Endothelial cell (in vitro differentiated cells): ENCODE results near the gene TEAD1. TPM values are rescaled to one million over a fixed set of nuclear protein-coding genes. Genes with fewer than 3 reads are reported as not detected.

Experiments
- DNase-seq: peaks from one replicate; pipeline ENCODE4 v3.0.0; 2021; ENCODE audit warnings: low spot score
- H3K27ac Mint-ChIP-seq: one replicate; pipeline ENCODE4 v1.8.0; 2021; ENCODE audit warnings: mixed read lengths, inconsistent platforms; ENCODE audit not compliant: unreplicated experiment
- H3K27me3 Mint-ChIP-seq: one replicate; pipeline ENCODE4 v1.8.0; 2021; ENCODE audit warnings: mild to moderate bottlenecking, moderate library complexity, mixed read lengths, inconsistent platforms; ENCODE audit not compliant: unreplicated experiment
- H3K36me3 Mint-ChIP-seq: one replicate; pipeline ENCODE4 v1.8.0; 2021; ENCODE audit warnings: mild to moderate bottlenecking, low read depth, mixed read lengths, inconsistent platforms; ENCODE audit not compliant: unreplicated experiment
- H3K4me1 Mint-ChIP-seq: one replicate; pipeline ENCODE4 v1.8.0; 2021; ENCODE audit warnings: mild to moderate bottlenecking, mixed read lengths, inconsistent platforms; ENCODE audit not compliant: unreplicated experiment
- H3K4me3 Mint-ChIP-seq: one replicate; pipeline ENCODE4 v1.8.0; 2021; ENCODE audit warnings: mild to moderate bottlenecking, mixed read lengths, inconsistent platforms; ENCODE audit not compliant: unreplicated experiment
- H3K9me3 Mint-ChIP-seq: one replicate; pipeline ENCODE4 v1.8.0; 2021; ENCODE audit warnings: mixed read lengths, inconsistent platforms; ENCODE audit not compliant: unreplicated experiment
- CTCF ChIP-seq: fragments of 200-600 bp; sonication (generic); IDR thresholded peaks from one replicate; pipeline ENCODE4 v1.5.0; 2021; ENCODE audit warnings: antibody characterized with exemption; ENCODE audit not compliant: unreplicated experiment
- total RNA-seq: library from RNA; stranded (reverse); fragmentation: NEBNext Ultra II Directional; extraction: Animal tissue kit (Norgen Biotek cat#: 25700); gene quantifications from one replicate; pipeline ENCODE4 v1.2.1, GENCODE V29; 2021; ENCODE audit not compliant: unreplicated experiment

TEAD1 gene
- total RNA-seq, 1 donor from 2014 or later: 54.4 TPM

GRCh38 chr11:12901874-12902481, 227.8 kb downstream of the TEAD1 start:
- H3K4me1 Mint-ChIP-seq: no peaks in the 10 kb centered on the region
- no peaks in the 10 kb centered on the region for H3K9me3 Mint-ChIP-seq
- DNase-seq: no peak
- H3K36me3 Mint-ChIP-seq: peaks cover 21% of the 10 kb centered on the region
- H3K4me3 Mint-ChIP-seq: no peak overlapping the region
- no peak overlapping the region for H3K27ac Mint-ChIP-seq
- H3K27me3 Mint-ChIP-seq: peaks cover 5% of the 10 kb centered on the region
- no peak for TF ChIP-seq CTCF

GRCh38 chr11:12902791-12903486, 228.7 kb downstream of the TEAD1 start:
- peaks cover 17% of the 10 kb centered on the region for H3K36me3 Mint-ChIP-seq

GRCh38 chr11:12905435-12905834, 231.2 kb downstream of the TEAD1 start:
- Mint-ChIP-seq H3K9me3 (no peaks in the 10 kb centered on the region), H3K4me1 (no peaks in the 10 kb centered on the region), H3K27ac (no peak overlapping the region), H3K36me3 (peaks cover 19% of the 10 kb centered on the region), H3K27me3 (peaks cover 3% of the 10 kb centered on the region), H3K4me3 (no peak overlapping the region)
- no peak for DNase-seq
- TF ChIP-seq CTCF: no peak

More at GRCh38 chr11:12902791-12903486, 228.7 kb downstream of the TEAD1 start:
- H3K4me1 Mint-ChIP-seq: no peaks in the 10 kb centered on the region
- no peak for DNase-seq
- peaks cover 5% of the 10 kb centered on the region for H3K27me3 Mint-ChIP-seq
- peak overlapping the region; percentile 6 for H3K4me3 Mint-ChIP-seq
- TF ChIP-seq CTCF: no peak
- H3K9me3 Mint-ChIP-seq: no peaks in the 10 kb centered on the region
- peak overlapping the region; percentile 30 for H3K27ac Mint-ChIP-seq

- H3K9me3 Mint-ChIP-seq: no peaks in the 10 kb centered on the region
- no peak overlapping the region for H3K27ac Mint-ChIP-seq
- H3K4me1 Mint-ChIP-seq: peaks cover 5% of the 10 kb centered on the region
- TF ChIP-seq CTCF: no peak
- no peak for DNase-seq
- H3K36me3 Mint-ChIP-seq: peaks cover 19% of the 10 kb centered on the region
- H3K4me3 Mint-ChIP-seq: no peak overlapping the region
- no peaks in the 10 kb centered on the region for H3K27me3 Mint-ChIP-seq
Measured at GRCh38 chr11:12906501-12906900, 232.3 kb downstream of the TEAD1 start.

GRCh38 chr11:12909879-12910278, 235.7 kb downstream of the TEAD1 start:
- Mint-ChIP-seq H3K9me3 (no peaks in the 10 kb centered on the region), H3K4me3 (no peak overlapping the region), H3K36me3 (peaks cover 6% of the 10 kb centered on the region), H3K27ac (no peak overlapping the region), H3K4me1 (peaks cover 5% of the 10 kb centered on the region), H3K27me3 (peaks cover 2% of the 10 kb centered on the region)
- DNase-seq: no peak
- no peak for TF ChIP-seq CTCF
